ENCODE results near the gene CYB5R4.
"Not testable (repeated sequence)": the region's sequence is repeated elsewhere in the genome, so short reads cannot be mapped to it uniquely, and the experiment has no call there.

Gene CYB5R4

DNA sequence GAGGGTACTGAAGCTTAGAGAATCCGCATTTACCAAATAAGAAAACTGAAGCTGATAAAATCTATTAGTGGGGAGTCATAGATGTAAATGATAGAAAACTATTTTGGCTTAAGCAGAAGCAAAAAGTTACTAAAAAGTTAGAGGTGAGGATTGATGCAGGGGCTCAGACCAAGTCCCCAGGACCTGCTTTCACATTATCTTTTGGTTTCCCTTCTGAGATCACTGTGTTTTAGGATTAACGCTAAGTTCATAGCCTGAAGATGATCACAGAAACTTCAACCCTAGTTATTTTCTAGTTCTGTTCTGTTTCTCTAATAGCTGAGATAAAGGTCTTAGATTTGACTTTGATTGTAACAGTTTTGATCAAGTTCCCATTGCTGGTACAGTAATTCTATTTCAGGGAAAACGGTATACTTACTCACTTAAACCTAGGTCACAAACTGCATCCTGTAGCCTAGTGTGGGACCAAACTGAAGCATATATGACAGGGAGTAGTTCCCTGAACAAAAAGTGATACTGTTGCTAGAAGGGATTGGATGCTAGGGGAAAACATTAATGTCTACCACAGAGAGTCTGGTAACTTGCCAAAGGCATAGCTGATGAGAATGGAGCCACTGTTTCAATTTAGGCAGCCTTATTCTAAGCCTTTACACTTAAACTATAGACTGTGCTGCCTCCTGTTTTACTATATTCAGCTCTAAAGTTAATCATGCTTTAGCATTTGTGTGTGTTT, 13.1 kb downstream of the CYB5R4 start:
- Histone ChIP-seq H2AFZ (ENCODE audit: low read depth, low read length) (no peak overlapping the region), H3K4me3 (ENCODE audit: low read length) (no peak overlapping the region), H3K27me3 (ENCODE audit: insufficient read depth, low read length) (no peaks in the 10 kb centered on the region), H3K36me3 (ENCODE audit: insufficient read depth, low read length) (peaks cover 3% of the 10 kb centered on the region), H3K4me1 (ENCODE audit: insufficient read depth, low read length) (peaks cover 3% of the 10 kb centered on the region), H3K9me3 (ENCODE audit: low read length) (peaks cover 3% of the 10 kb centered on the region)

- no peak overlapping the region for H2AFZ ChIP-seq (ENCODE audit: low read depth, low read length)
- H3K4me3 ChIP-seq (ENCODE audit: low read length): no peak overlapping the region
- H3K9me3 ChIP-seq (ENCODE audit: low read length): no peaks in the 10 kb centered on the region
- H3K27me3 ChIP-seq (ENCODE audit: insufficient read depth, low read length): no peaks in the 10 kb centered on the region
- no peaks in the 10 kb centered on the region for H3K36me3 ChIP-seq (ENCODE audit: insufficient read depth, low read length)
- peaks cover 3% of the 10 kb centered on the region for H3K4me1 ChIP-seq (ENCODE audit: insufficient read depth, low read length)
Measured at GRCh38 chr6:83873869-83874268, 14.4 kb downstream of the CYB5R4 start.

GRCh38 chr6:83875843-83876242, 16.4 kb downstream of the CYB5R4 start:
- H3K9me3 ChIP-seq (ENCODE audit: low read length): no peaks in the 10 kb centered on the region
- no peak overlapping the region for H2AFZ ChIP-seq (ENCODE audit: low read depth, low read length)
- no peaks in the 10 kb centered on the region for H3K4me1 ChIP-seq (ENCODE audit: insufficient read depth, low read length)
- H3K27me3 ChIP-seq (ENCODE audit: insufficient read depth, low read length): no peaks in the 10 kb centered on the region
- H3K4me3 ChIP-seq (ENCODE audit: low read length): no peak overlapping the region
- no peaks in the 10 kb centered on the region for H3K36me3 ChIP-seq (ENCODE audit: insufficient read depth, low read length)

- H2AFZ ChIP-seq (ENCODE audit: low read depth, low read length): no peak overlapping the region
- no peaks in the 10 kb centered on the region for H3K9me3 ChIP-seq (ENCODE audit: low read length)
- no peaks in the 10 kb centered on the region for H3K36me3 ChIP-seq (ENCODE audit: insufficient read depth, low read length)
- no peak overlapping the region for H3K4me3 ChIP-seq (ENCODE audit: low read length)
- no peaks in the 10 kb centered on the region for H3K4me1 ChIP-seq (ENCODE audit: insufficient read depth, low read length)
- no peaks in the 10 kb centered on the region for H3K27me3 ChIP-seq (ENCODE audit: insufficient read depth, low read length)
Measured at GRCh38 chr6:83878902-83879644, 19.6 kb downstream of the CYB5R4 start.

GRCh38 chr6:83879746-83880145, 20.3 kb downstream of the CYB5R4 start:
- Histone ChIP-seq H3K4me1 (ENCODE audit: insufficient read depth, low read length) (no peaks in the 10 kb centered on the region), H3K27me3 (ENCODE audit: insufficient read depth, low read length) (no peaks in the 10 kb centered on the region), H2AFZ (ENCODE audit: low read depth, low read length) (no peak overlapping the region), H3K36me3 (ENCODE audit: insufficient read depth, low read length) (no peaks in the 10 kb centered on the region), H3K9me3 (ENCODE audit: low read length) (no peaks in the 10 kb centered on the region), H3K4me3 (ENCODE audit: low read length) (no peak overlapping the region)

- no peaks in the 10 kb centered on the region for H3K4me1 ChIP-seq (ENCODE audit: insufficient read depth, low read length)
- H2AFZ ChIP-seq (ENCODE audit: low read depth, low read length): no peak overlapping the region
- H3K9me3 ChIP-seq (ENCODE audit: low read length): no peaks in the 10 kb centered on the region
- no peaks in the 10 kb centered on the region for H3K36me3 ChIP-seq (ENCODE audit: insufficient read depth, low read length)
- no peaks in the 10 kb centered on the region for H3K27me3 ChIP-seq (ENCODE audit: insufficient read depth, low read length)
- no peak overlapping the region for H3K4me3 ChIP-seq (ENCODE audit: low read length)
Measured at GRCh38 chr6:83883240-83883639, 23.8 kb downstream of the CYB5R4 start.

- Histone ChIP-seq H3K36me3 (ENCODE audit: insufficient read depth, low read length) (no peaks in the 10 kb centered on the region), H3K27me3 (ENCODE audit: insufficient read depth, low read length) (no peaks in the 10 kb centered on the region), H2AFZ (ENCODE audit: low read depth, low read length) (no peak overlapping the region), H3K4me3 (ENCODE audit: low read length) (no peak overlapping the region), H3K9me3 (ENCODE audit: low read length) (no peaks in the 10 kb centered on the region), H3K4me1 (ENCODE audit: insufficient read depth, low read length) (no peaks in the 10 kb centered on the region)
Measured at GRCh38 chr6:83884523-83884922, 25.0 kb downstream of the CYB5R4 start.

GRCh38 chr6:83885984-83886383, 26.5 kb downstream of the CYB5R4 start:
- Histone ChIP-seq H2AFZ (ENCODE audit: low read depth, low read length) (no peak overlapping the region), H3K4me1 (ENCODE audit: insufficient read depth, low read length) (no peaks in the 10 kb centered on the region), H3K27me3 (ENCODE audit: insufficient read depth, low read length) (no peaks in the 10 kb centered on the region), H3K4me3 (ENCODE audit: low read length) (no peak overlapping the region), H3K36me3 (ENCODE audit: insufficient read depth, low read length) (no peaks in the 10 kb centered on the region), H3K9me3 (ENCODE audit: low read length) (no peaks in the 10 kb centered on the region)

DNA sequence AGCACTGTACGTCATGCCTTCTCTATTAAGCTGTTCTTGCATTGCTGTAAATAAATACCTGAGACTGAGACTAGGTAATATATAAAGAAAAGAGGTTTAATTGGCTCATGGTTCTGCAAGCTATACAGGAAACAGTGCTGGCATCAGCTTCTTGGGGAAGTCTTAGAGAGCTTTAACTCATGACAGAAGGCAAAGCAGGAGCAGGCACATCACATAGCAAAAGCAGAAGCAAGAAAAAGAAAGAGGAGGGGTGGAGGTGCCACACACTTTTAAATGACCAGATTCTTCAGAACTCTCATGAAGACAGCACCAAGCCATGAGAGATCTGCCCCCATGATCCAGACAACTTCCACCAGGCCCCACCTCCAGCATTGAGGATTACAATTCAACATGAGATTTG, 30.1 kb downstream of the CYB5R4 start:
- Histone ChIP-seq H3K36me3 (ENCODE audit: insufficient read depth, low read length) (peaks cover under 1% of the 10 kb centered on the region), H2AFZ (ENCODE audit: low read depth, low read length) (no peak overlapping the region), H3K4me3 (ENCODE audit: low read length) (no peak overlapping the region), H3K9me3 (ENCODE audit: low read length) (no peaks in the 10 kb centered on the region), H3K27me3 (ENCODE audit: insufficient read depth, low read length) (no peaks in the 10 kb centered on the region), H3K4me1 (ENCODE audit: insufficient read depth, low read length) (no peaks in the 10 kb centered on the region)

- H3K9me3 ChIP-seq (ENCODE audit: low read length): no peaks in the 10 kb centered on the region
Measured at GRCh38 chr6:83890520-83890919, 31.0 kb downstream of the CYB5R4 start.

GRCh38 chr6:83891586-83891985, 32.1 kb downstream of the CYB5R4 start:
- no peaks in the 10 kb centered on the region for H3K4me1 ChIP-seq (ENCODE audit: insufficient read depth, low read length)
- no peak overlapping the region for H3K4me3 ChIP-seq (ENCODE audit: low read length)
- peaks cover 3% of the 10 kb centered on the region for H3K36me3 ChIP-seq (ENCODE audit: insufficient read depth, low read length)
- H3K9me3 ChIP-seq (ENCODE audit: low read length): no peaks in the 10 kb centered on the region
- no peak overlapping the region for H2AFZ ChIP-seq (ENCODE audit: low read depth, low read length)
- H3K27me3 ChIP-seq (ENCODE audit: insufficient read depth, low read length): no peaks in the 10 kb centered on the region

More at GRCh38 chr6:83890520-83890919, 31.0 kb downstream of the CYB5R4 start:
- Histone ChIP-seq H2AFZ (ENCODE audit: low read depth, low read length) (no peak overlapping the region), H3K27me3 (ENCODE audit: insufficient read depth, low read length) (no peaks in the 10 kb centered on the region), H3K4me1 (ENCODE audit: insufficient read depth, low read length) (no peaks in the 10 kb centered on the region), H3K4me3 (ENCODE audit: low read length) (no peak overlapping the region), H3K36me3 (ENCODE audit: insufficient read depth, low read length) (peaks cover 3% of the 10 kb centered on the region)

GRCh38 chr6:83893024-83893423, 33.5 kb downstream of the CYB5R4 start:
- Histone ChIP-seq H3K36me3 (ENCODE audit: insufficient read depth, low read length) (peaks cover 3% of the 10 kb centered on the region), H3K4me1 (ENCODE audit: insufficient read depth, low read length) (no peaks in the 10 kb centered on the region), H2AFZ (ENCODE audit: low read depth, low read length) (no peak overlapping the region), H3K27me3 (ENCODE audit: insufficient read depth, low read length) (no peaks in the 10 kb centered on the region), H3K9me3 (ENCODE audit: low read length) (no peaks in the 10 kb centered on the region), H3K4me3 (ENCODE audit: low read length) (no peak overlapping the region)

DNA sequence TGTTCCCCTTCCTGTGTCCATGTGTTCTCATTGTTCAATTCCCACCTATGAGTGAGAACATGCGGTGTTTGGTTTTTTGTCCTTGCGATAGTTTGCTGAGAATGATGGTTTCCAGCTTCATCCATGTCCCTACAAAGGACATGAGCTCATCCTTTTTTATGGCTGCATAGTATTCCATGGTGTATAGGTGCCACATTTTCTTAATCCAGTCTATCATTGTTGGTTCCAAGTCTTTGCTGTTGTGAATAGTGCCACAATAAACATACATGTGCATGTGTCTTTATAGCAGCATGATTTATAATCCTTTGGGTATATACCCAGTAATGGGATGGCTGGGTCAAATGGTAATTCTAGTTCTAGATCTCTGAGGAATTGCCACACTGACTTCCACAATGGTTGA, 37.6 kb downstream of the CYB5R4 start:
- not testable (repeated sequence) for H3K4me1 ChIP-seq (ENCODE audit: insufficient read depth, low read length); H3K36me3 ChIP-seq (ENCODE audit: insufficient read depth, low read length); H3K9me3 ChIP-seq (ENCODE audit: low read length); H3K4me3 ChIP-seq (ENCODE audit: low read length); H3K27me3 ChIP-seq (ENCODE audit: insufficient read depth, low read length); H2AFZ ChIP-seq (ENCODE audit: low read depth, low read length)

Measured in neuron (in vitro differentiated cells).